ENCODE results near the gene FRAS1.

FRAS1 gene

GRCh38 chr4:78020677-78021076 is 36.4 kb upstream of the FRAS1 start:
- POLR2A ChIA-PET: interaction anchor here (1.6 kb wide), 1 partner anchor 36 kb away, joined by 4 read pairs; the partner anchor contains the start of gene FRAS1
- CTCF ChIA-PET: interaction anchor here (0.6 kb wide), 1 partner anchor 577 kb away, joined by 3 read pairs; no protein-coding TSS in a partner anchor
- TF ChIP-seq LEF1 (IDR thresholded peaks at IDR 0.05; ENCODE audit: borderline replicate concordance): no peak
- TF ChIP-seq FOXK2 (IDR thresholded peaks at IDR 0.05): no peak
- no peak for TF ChIP-seq NFRKB (IDR thresholded peaks at IDR 0.05)
- no peak for TF ChIP-seq ELF4 (IDR thresholded peaks at IDR 0.05)
- TF ChIP-seq HDGF (IDR thresholded peaks at IDR 0.05; ENCODE audit: borderline replicate concordance): no peak
- TF ChIP-seq L3MBTL2 (conservative IDR thresholded peaks at IDR 0.05): no peak
- TF ChIP-seq, protein P1, sequence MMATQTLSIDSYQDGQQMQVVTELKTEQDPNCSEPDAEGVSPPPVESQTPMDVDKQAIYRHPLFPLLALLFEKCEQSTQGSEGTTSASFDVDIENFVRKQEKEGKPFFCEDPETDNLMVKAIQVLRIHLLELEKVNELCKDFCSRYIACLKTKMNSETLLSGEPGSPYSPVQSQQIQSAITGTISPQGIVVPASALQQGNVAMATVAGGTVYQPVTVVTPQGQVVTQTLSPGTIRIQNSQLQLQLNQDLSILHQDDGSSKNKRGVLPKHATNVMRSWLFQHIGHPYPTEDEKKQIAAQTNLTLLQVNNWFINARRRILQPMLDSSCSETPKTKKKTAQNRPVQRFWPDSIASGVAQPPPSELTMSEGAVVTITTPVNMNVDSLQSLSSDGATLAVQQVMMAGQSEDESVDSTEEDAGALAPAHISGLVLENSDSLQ (IDR thresholded peaks at IDR 0.05): no peak
- no peak for DNase-seq (ENCODE audit: extremely low spot score)

DNA sequence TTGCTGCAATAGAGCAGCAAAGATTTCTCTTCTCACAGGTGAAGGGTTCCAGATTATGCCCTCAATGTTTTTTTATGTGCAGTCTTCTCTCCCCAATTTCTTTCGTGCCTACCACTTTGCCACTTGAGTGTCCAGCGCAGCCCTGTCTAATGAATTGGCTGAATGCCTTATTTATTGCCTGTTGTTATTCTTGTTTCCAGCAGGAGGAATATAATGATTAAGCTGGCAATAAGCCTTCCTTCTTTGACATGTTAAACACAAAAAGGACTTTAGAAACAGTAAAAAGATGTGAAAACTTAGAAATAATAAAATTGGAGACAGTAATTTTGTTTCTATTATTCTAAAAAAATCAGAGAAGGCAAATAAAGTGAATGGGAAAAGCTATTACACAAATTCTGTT is 34.6 kb upstream of the FRAS1 start:
- CTCF ChIA-PET: interaction anchor here (0.7 kb wide), 1 partner anchor 14 kb away, joined by 3 read pairs; no protein-coding TSS in a partner anchor
- peak; percentile 11 for DNase-seq (ENCODE audit: extremely low spot score)
- POLR2A ChIA-PET: interaction anchor here (1.6 kb wide), 1 partner anchor 34 kb away, joined by 4 read pairs; the partner anchor contains the start of gene FRAS1
- TF ChIP-seq, protein P1 (IDR thresholded peaks at IDR 0.05): peak; percentile 49; the same call in 1 of the 2 replicates
- TF ChIP-seq ZNF384 (IDR thresholded peaks at IDR 0.05): no peak

GRCh38 chr4:78024085-78024484 is 33.0 kb upstream of the FRAS1 start:
- POLR2A ChIA-PET: no interaction called here
- CTCF ChIA-PET: no interaction called here
- TF ChIP-seq NFRKB (IDR thresholded peaks at IDR 0.05) (no peak), ARNT (IDR thresholded peaks at IDR 0.05) (no peak)
- no peak for DNase-seq (ENCODE audit: extremely low spot score)

DNA sequence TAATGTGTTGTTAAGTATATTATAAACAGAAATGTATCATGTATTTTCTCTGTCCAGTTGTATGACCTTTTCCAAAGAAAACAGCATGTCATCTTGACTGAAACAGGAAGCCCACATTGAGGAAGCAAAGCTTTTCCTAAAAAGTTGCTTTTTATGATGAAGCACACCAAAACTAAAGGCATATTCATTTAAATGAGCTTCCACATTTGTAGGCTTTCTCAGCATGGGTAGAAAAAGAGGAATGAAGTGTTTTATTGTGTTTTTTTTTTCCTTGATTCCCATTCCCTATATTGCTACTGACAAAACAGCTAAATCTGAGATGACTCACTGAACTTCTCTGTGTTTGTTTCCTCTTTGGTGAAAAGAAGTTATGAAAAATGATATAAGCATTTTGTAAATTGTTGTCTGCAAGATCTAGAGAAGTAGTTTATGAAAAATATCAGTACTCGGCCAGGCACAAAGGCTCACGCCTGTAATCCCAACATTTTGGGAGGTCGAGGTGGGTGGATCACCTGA is 32.5 kb upstream of the FRAS1 start:
- ChIA-PET CTCF (no interaction called here), POLR2A (no interaction called here)
- DNase-seq (ENCODE audit: extremely low spot score): no peak
- TF ChIP-seq LEF1 (IDR thresholded peaks at IDR 0.05; ENCODE audit: borderline replicate concordance) (no peak), BHLHE40 (IDR thresholded peaks at IDR 0.05; ENCODE audit: borderline replicate concordance) (no peak), FOXA1 (IDR thresholded peaks at IDR 0.05) (no peak), CTBP1 (IDR thresholded peaks at IDR 0.05; ENCODE audit: borderline replicate concordance) (no peak), L3MBTL2 (conservative IDR thresholded peaks at IDR 0.05) (no peak)

DNA sequence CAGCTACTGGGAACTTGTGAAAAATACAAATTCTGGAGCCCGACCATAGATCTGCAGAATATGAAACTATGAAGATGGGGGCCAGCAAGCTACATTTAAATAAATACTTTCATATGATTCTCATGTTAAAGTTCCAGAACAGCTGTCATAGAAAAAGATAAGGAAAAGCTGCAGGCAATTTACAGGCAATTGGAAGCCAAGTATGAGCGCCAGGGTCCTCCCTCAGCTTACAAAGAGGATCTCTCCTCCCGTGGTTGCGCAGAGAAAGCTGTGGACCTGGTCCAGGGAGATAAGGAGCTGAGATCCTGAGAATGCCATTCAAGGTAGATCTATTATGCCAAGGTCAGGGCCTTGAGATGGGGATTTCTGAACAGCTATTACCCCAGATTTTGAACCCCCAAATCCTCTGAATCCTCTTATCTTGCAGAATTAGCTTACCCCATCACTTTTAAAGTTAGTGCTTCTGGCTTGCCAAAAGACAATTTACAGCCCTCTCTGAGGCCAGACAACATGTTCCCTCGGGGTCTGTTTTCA is 25.6 kb upstream of the FRAS1 start:
- POLR2A ChIA-PET: no interaction called here
- TF ChIP-seq L3MBTL2 (conservative IDR thresholded peaks at IDR 0.05): no peak
- no peak for TF ChIP-seq ELF4 (IDR thresholded peaks at IDR 0.05)
- TF ChIP-seq, protein P1 (IDR thresholded peaks at IDR 0.05): no peak
- TF ChIP-seq ARNT (IDR thresholded peaks at IDR 0.05): no peak
- TF ChIP-seq HDGF (IDR thresholded peaks at IDR 0.05; ENCODE audit: borderline replicate concordance): no peak
- TF ChIP-seq LEF1 (IDR thresholded peaks at IDR 0.05; ENCODE audit: borderline replicate concordance): no peak
- no peak for TF ChIP-seq BHLHE40 (IDR thresholded peaks at IDR 0.05; ENCODE audit: borderline replicate concordance)
- no peak for TF ChIP-seq NFRKB (IDR thresholded peaks at IDR 0.05)
- no peak for TF ChIP-seq CTBP1 (IDR thresholded peaks at IDR 0.05; ENCODE audit: borderline replicate concordance)
- TF ChIP-seq FOXK2 (IDR thresholded peaks at IDR 0.05): no peak
- no peak for DNase-seq (ENCODE audit: extremely low spot score)
- CTCF ChIA-PET: no interaction called here

- POLR2A ChIA-PET: no interaction called here
- CTCF ChIA-PET: no interaction called here
- DNase-seq (ENCODE audit: extremely low spot score): no peak
Observed at GRCh38 chr4:78032446-78032845, 24.7 kb upstream of the FRAS1 start.

GRCh38 chr4:78032929-78033328 is 24.2 kb upstream of the FRAS1 start:
- TF ChIP-seq CTBP1 (IDR thresholded peaks at IDR 0.05; ENCODE audit: borderline replicate concordance): no peak
- TF ChIP-seq SP1 (IDR thresholded peaks at IDR 0.05): no peak
- TF ChIP-seq ELF4 (IDR thresholded peaks at IDR 0.05): no peak
- TF ChIP-seq HDGF (IDR thresholded peaks at IDR 0.05; ENCODE audit: borderline replicate concordance): no peak
- ChIA-PET CTCF (no interaction called here), POLR2A (no interaction called here)
- no peak for DNase-seq (ENCODE audit: extremely low spot score)

More at GRCh38 chr4:78032446-78032845, 24.7 kb upstream of the FRAS1 start:
- TF ChIP-seq SUZ12 (IDR thresholded peaks at IDR 0.05): no peak
- no peak for TF ChIP-seq CTBP1 (IDR thresholded peaks at IDR 0.05; ENCODE audit: borderline replicate concordance)
- no peak for TF ChIP-seq ELF4 (IDR thresholded peaks at IDR 0.05)
- TF ChIP-seq LEF1 (IDR thresholded peaks at IDR 0.05; ENCODE audit: borderline replicate concordance): no peak
- no peak for TF ChIP-seq ZNF384 (IDR thresholded peaks at IDR 0.05)

DNA sequence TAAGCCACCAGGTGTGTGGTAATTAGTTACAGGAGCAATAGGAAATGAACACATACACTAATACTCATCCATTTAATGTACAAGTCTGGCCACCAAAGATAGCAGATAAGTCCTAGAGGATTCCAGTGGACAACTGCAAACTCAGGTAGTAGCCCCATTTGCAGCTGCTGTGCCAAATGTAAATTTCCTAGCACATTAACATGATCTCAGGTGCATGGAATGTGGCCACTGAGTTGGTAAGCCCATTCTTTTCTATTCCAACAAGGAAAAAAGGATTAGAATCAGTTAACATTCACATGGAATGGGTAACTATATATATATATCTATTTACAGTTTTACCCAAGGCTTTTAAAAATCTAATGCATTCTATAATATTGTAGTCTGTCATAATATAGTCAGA is 23.3 kb upstream of the FRAS1 start:
- ChIA-PET CTCF (no interaction called here), POLR2A (no interaction called here)
- DNase-seq (ENCODE audit: extremely low spot score): no peak
- no peak for TF ChIP-seq NFRKB (IDR thresholded peaks at IDR 0.05)
- TF ChIP-seq CTBP1 (IDR thresholded peaks at IDR 0.05; ENCODE audit: borderline replicate concordance): no peak
- TF ChIP-seq ZNF384 (IDR thresholded peaks at IDR 0.05): no peak
- TF ChIP-seq FOXM1 (IDR thresholded peaks at IDR 0.05; ENCODE audit: borderline replicate concordance): no peak
- no peak for TF ChIP-seq BHLHE40 (IDR thresholded peaks at IDR 0.05; ENCODE audit: borderline replicate concordance)
- no peak for TF ChIP-seq HDGF (IDR thresholded peaks at IDR 0.05; ENCODE audit: borderline replicate concordance)
- TF ChIP-seq, protein P1 (IDR thresholded peaks at IDR 0.05): no peak
- TF ChIP-seq SUZ12 (IDR thresholded peaks at IDR 0.05): no peak

All from HEK293T (cell line).